ENCODE measurements around the gene F12. TPM values are rescaled to one million over a fixed set of nuclear protein-coding genes. Genes with fewer than 3 reads are reported as not detected.

Gene F12
- total RNA-seq, 4 donors from 2014 or later = 0.42 to 2.6 (median 1.1) TPM; not detected in 1

GRCh38 chr5:177453852-177454396, 44.6 kb upstream of the F12 start:
- Histone ChIP-seq H3K9me3 (no peaks in the 10 kb centered on the region), H3K27me3 (no peaks in the 10 kb centered on the region), H3K4me1 (peaks cover 10 to 15% of the 10 kb centered on the region in 2 donors), H3K4me3 (replicated peaks in 1 of 3) (peak overlapping the region in 1 of 3 donors; percentile 71), H3K27ac (no peak overlapping the region), H3K36me3 (peaks cover 11 to 13% of the 10 kb centered on the region in 2 donors)
- TF ChIP-seq POLR2A (IDR thresholded peaks at IDR 0.05) = no peak
- TF ChIP-seq, protein P1, sequence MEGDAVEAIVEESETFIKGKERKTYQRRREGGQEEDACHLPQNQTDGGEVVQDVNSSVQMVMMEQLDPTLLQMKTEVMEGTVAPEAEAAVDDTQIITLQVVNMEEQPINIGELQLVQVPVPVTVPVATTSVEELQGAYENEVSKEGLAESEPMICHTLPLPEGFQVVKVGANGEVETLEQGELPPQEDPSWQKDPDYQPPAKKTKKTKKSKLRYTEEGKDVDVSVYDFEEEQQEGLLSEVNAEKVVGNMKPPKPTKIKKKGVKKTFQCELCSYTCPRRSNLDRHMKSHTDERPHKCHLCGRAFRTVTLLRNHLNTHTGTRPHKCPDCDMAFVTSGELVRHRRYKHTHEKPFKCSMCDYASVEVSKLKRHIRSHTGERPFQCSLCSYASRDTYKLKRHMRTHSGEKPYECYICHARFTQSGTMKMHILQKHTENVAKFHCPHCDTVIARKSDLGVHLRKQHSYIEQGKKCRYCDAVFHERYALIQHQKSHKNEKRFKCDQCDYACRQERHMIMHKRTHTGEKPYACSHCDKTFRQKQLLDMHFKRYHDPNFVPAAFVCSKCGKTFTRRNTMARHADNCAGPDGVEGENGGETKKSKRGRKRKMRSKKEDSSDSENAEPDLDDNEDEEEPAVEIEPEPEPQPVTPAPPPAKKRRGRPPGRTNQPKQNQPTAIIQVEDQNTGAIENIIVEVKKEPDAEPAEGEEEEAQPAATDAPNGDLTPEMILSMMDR (IDR thresholded peaks at IDR 0.05) = no peak
- DNase-seq = peak; percentile 25 to 48
- intact Hi-C loops (cut with DNase I) = loop anchor here (5.0 kb wide), 1 partner anchor 52 kb away; the partner anchor contains the start of gene PFN3
- 13 to 22% methylated on average over 8 to 22 of the region's 31 CpGs for WGBS, 2 donors

DNA sequence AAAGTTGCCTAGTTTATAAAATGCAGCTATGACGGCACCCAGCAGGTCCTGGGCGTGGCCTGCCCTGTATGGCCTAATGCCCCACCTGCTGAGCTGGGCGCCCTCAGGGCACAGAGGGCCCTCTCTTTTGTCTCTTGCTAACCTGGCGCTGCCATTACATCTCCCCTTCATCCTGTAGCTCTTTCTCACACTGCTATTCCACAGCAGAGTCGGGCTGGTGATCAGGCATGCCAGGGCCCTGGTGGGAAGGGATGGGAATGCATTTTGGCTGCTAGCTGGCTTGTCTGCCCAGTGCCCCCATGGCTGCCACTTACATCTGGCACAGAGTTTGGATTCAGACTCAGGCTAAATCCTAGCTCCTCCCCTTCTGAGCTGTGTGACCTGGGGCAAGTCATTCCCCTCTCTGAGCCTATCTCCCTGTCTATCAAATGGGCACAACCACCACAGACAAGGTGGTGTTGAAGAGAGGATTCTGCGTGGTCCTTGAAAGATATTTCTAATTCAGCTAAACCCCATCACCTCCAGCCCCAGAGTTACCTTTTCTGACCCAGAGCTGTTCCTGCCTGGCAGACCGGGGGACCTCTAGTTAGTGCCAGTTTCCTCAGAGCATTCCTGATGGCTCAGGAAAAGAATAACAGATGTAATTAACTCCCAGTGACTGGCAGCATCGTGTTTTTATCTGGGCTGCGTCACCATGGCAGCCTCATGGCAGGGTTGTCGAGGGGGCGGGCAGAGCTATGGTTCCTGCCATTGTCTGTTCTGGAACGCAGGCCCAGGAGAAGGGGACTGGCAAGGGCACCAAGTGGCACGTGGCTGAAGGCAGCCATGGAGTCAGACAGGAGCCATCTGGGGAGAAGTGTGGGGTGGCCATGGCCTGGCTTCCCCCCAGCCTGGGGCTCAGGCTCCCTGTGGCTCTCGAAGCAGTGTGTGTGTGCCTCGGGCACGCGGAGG, 43.6 kb upstream of the F12 start:
- intact Hi-C loops (cut with DNase I) = loop anchor here (5.0 kb wide), 1 partner anchor 51 kb away; the partner anchor contains the start of gene PFN3
- Histone ChIP-seq H3K4me3 (replicated peaks in 1 of 3) (no peak overlapping the region), H3K27ac (no peak overlapping the region), H3K36me3 (peaks cover 2 to 4% of the 10 kb centered on the region in 2 donors), H3K4me1 (peaks cover 10 to 18% of the 10 kb centered on the region in 2 donors), H3K27me3 (no peaks in the 10 kb centered on the region), H3K9me3 (no peaks in the 10 kb centered on the region)
- DNase-seq = no peak
- 89 to 91% methylated on average over 11 to 16 of the region's 17 CpGs for WGBS, 2 donors
- no peak for TF ChIP-seq POLR2A (IDR thresholded peaks at IDR 0.05)
- TF ChIP-seq, protein P1 (IDR thresholded peaks at IDR 0.05) = no peak

DNA sequence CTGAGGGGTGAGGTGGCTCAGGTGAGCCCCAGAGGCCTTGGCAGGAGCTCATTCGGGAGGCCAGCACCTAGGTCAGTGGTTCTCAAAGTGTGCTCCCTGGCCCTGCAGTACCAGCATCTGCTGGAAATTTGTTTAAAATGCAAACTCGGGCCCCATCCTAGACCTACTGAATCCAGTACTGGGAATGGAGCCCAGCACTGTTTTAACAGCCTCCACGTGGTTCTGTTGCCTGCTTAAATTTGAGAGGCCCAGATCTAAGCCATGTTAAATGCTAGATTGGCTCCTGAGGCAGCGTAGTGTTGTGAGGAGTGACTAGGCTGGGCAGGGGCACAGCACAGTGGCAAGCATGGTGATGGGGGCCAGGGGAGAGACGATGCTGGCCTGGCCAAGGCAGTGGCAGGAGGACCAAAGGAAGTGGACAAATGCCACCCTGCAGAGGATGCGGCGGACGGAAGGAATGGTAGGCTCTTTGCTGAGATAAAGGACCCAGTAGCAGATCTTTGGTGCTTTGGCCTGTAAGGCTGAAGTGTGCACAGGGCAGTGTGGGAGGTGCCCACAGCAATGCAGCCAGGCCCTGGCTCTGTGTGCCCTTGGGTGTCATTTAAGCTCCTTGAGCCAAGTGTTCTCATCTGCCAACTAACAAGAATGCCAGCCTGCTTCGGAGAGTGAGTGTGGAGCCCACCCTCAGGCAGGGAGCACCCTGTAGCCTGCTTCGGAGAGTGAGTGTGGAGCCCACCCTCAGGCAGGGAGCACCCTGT, 41.5 kb upstream of the F12 start:
- Histone ChIP-seq H3K27ac (no peak overlapping the region), H3K4me1 (peaks cover 23 to 29% of the 10 kb centered on the region in 2 donors), H3K36me3 (no peaks in the 10 kb centered on the region), H3K27me3 (no peaks in the 10 kb centered on the region), H3K4me3 (replicated peaks in 1 of 3) (no peak overlapping the region), H3K9me3 (no peaks in the 10 kb centered on the region)
- intact Hi-C loops (cut with DNase I) = loop anchor here (5.0 kb wide), 1 partner anchor 49 kb away; the partner anchor contains the start of gene PFN3
- no peak for DNase-seq
- WGBS, 2 donors = 84 to 96% methylated on average over 9 of the region's 10 CpGs
- TF ChIP-seq POLR2A (IDR thresholded peaks at IDR 0.05) = no peak
- TF ChIP-seq, protein P1 (IDR thresholded peaks at IDR 0.05) = no peak

DNA sequence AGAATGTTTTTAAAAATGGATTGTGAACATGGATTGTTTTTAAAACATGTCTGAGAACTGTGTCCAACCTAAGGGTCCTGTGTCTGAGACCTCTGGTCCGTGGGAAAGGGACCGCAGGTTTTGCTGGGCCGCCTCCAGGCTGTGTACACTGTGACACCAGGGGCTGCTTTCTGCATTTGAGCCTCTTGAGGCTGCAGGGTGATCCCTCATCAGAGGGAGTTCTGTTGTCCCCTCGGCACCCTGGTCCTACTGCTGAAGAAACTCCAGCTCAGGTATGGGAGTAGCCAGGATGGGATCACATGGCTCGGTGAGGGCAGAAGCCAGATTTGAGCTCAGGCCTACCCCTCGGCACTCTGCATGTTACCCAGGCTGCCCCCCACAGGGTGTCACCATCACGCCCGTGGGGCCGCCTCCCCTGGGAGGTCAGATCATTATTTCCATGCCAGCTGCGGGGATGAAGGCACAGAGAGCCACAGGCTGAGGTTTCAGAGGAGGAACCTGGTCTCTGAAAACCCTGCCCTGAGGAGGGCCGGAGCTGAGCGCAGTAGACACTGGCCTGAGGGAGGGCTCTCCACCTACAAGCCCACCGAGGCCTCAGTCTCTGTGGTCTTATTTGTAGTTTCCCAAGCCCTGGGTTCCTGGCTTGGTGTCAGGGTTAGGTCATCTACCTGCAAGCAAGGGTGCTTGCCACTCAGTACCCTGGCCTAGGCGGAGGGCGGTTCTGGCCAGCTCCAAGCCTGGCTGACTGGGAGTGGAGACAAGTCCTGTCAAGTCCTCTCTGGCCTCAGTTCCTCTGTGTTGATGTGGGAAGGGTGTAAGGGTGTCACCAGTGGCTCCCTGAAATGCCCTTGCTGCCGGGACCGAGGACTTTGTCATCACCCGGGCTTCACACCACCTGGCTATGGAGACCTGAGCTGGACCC, 40.0 kb upstream of the F12 start:
- Histone ChIP-seq H3K27ac (no peak overlapping the region), H3K36me3 (no peaks in the 10 kb centered on the region), H3K27me3 (no peaks in the 10 kb centered on the region), H3K4me1 (peaks cover 21 to 31% of the 10 kb centered on the region in 2 donors), H3K9me3 (no peaks in the 10 kb centered on the region), H3K4me3 (replicated peaks in 1 of 3) (no peak overlapping the region)
- no peak for DNase-seq
- 82 to 88% methylated on average over 7 to 18 of the region's 18 CpGs for WGBS, 2 donors
- TF ChIP-seq POLR2A (IDR thresholded peaks at IDR 0.05) = no peak
- TF ChIP-seq, protein P1 (IDR thresholded peaks at IDR 0.05) = no peak
- intact Hi-C loops (cut with DNase I) = loop anchor here (5.0 kb wide), 1 partner anchor 47 kb away; the partner anchor contains the start of gene PFN3
